Fibroblast of mammary gland (primary cell): ENCODE data around the gene EEF2KMT.
"Not testable (repeated sequence)": the region's sequence is repeated elsewhere in the genome, so short reads cannot be mapped to it uniquely, and the experiment has no call there.

ENCODE experiments used
- DNase-seq: peaks from one replicate; pipeline ENCODE4 v3.0.0-alpha.2; 2010; ENCODE audit warnings: low read depth
- H3K4me3 ChIP-seq: 2 replicates; pipeline ENCODE4 v1.5.1; 2011; ENCODE audit warnings: low read depth, mild to moderate bottlenecking, low read length, moderate library complexity; ENCODE audit not compliant: control insufficient read depth
- TF ChIP-seq, protein P1 (sequence below): conservative IDR thresholded peaks from 2 replicates; pipeline ENCODE4 v1.5.1; 2011; ENCODE audit warnings: low read depth, low read length, inconsistent platforms; ENCODE audit not compliant: control insufficient read depth, insufficient read depth

Gene EEF2KMT

DNA sequence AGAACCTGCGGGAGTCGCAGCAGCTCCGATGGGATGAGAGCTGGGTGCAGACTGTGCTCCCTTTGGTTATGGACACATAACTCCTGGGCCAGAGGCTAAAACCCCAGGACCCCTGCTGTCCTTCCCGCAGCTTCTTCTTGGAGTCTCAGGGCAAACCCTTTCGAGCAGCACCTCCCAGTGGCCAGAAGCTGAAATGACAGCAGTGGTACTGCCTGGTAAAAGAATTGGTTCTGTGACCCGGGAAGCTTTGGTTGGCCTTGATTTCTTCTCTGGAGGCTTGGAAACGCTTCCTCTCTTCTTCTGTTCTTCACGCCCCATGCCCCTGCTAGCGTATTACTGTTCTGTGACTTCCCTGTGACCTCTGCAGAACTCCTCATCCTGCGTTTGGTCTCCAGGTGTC is 12.8 kb downstream of the EEF2KMT start:
- DNase-seq: peak; percentile 61
- TF ChIP-seq, protein P1, sequence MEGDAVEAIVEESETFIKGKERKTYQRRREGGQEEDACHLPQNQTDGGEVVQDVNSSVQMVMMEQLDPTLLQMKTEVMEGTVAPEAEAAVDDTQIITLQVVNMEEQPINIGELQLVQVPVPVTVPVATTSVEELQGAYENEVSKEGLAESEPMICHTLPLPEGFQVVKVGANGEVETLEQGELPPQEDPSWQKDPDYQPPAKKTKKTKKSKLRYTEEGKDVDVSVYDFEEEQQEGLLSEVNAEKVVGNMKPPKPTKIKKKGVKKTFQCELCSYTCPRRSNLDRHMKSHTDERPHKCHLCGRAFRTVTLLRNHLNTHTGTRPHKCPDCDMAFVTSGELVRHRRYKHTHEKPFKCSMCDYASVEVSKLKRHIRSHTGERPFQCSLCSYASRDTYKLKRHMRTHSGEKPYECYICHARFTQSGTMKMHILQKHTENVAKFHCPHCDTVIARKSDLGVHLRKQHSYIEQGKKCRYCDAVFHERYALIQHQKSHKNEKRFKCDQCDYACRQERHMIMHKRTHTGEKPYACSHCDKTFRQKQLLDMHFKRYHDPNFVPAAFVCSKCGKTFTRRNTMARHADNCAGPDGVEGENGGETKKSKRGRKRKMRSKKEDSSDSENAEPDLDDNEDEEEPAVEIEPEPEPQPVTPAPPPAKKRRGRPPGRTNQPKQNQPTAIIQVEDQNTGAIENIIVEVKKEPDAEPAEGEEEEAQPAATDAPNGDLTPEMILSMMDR: peak; percentile 60
- H3K4me3 ChIP-seq: not testable (repeated sequence)

DNA sequence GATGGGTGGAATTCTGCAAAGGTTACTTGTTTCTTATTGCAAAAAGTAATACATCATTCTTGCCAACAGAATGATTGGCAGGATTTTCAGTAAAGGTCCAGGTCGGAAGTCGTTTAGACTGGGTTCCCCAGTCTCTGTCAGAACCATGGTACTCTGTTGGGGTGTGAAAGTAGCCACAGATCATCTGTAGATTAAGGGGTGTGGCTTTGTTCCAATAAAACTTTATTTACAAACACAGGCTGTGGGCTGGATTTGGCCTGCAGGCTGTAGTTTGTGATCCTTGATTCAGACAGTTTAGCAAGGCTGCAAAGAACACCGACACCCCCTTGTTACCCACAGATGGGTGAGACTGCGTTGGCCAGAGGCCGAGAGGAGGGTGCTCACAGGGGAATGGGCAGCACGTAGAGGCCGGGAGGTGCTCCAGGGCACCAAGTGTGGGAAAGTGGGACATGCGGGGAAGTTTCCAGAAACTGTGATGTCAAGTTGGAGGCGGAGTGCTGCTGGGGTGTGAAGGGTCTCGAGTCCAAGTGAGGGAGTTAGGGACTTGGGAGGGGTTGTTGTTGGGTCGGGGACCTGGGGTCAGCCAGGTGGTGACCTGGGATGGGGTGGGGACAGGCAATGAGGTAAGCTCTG is 13.4 kb downstream of the EEF2KMT start:
- H3K4me3 ChIP-seq, DNase-seq: not testable (repeated sequence)

DNA sequence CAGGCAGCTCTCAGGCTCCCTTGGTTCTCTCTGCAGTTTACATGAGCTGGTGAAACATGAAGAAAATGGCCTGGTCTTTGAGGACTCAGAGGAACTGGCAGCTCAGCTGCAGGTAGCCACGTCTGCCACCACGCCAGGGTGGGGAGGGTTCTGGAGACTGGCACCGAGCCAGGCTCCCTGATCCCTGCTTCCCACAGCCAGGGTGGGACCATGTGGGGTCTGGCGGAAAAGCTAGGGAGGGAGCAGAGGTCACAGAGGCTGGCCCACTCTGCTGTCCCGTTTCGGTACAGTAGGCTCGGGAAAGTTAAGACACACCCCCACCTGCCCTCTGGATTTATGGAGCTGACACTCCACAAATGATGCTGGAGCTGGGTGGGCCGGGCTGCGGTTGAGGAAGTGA is 13.9 kb downstream of the EEF2KMT start:
- not testable (repeated sequence) for H3K4me3 ChIP-seq, DNase-seq

DNA sequence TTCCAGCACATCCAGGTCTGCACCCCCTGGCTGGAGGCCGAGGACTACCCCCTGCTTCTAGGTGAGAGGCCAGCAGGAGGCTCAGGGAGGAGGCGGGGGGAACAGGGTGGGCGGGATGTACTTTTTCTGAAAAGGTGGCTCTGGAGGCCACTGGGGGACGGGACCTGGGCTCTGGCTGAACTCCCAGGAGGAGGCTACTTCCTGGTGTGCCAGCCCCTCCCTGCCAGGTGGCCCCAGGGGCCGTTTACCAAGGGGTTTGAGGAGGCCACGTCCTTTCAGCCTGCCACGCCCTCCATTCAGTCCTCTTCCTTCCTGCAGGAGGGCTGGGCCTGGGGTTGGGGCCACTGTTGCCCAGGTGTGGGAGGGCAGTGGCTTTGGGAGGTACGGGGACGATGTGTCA is 16.6 kb downstream of the EEF2KMT start:
- DNase-seq, H3K4me3 ChIP-seq: not testable (repeated sequence)

DNA sequence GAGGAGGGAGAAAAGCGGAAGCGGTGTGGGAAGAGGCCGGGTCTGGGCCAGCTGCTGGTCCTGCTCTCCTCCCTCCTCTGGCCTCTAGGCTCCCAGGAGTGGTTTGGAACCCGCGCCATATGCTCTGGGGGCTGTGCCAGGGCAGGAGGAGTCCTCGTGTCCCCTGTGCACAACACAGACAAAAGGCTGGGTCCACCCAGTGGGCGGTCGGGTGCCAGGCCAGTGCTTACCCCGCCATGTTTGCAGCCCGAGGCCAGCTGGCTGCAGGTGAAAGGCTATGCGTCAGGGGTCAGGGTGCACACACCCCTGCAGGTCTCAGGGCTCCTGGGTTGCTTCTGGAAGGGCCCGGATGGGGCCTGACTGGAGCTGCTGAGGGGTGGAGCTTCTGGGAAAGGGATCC is 17.1 kb downstream of the EEF2KMT start:
- not testable (repeated sequence) for DNase-seq, H3K4me3 ChIP-seq

DNA sequence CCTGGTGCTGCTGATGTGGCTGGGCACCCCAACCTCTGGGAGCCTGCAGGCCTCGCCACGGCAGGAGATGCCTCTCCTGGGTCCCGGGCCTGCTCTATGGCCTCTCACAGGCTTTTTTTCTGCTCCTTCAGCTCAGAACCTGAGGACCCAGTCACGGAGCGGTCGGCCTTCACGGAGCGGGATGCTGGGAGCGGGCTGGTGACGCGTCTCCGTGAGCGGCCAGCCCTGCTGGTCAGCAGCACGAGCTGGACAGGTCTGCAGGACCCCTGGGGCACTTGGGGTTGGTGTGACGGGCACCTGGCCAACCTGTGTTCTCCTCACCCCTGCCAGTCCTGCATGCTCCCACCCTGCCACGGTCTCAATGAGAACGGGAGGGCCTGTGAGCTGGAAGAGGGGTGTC is 19.0 kb downstream of the EEF2KMT start:
- H3K4me3 ChIP-seq: no peak overlapping the region
- TF ChIP-seq, protein P1: no peak
- DNase-seq: no peak

DNA sequence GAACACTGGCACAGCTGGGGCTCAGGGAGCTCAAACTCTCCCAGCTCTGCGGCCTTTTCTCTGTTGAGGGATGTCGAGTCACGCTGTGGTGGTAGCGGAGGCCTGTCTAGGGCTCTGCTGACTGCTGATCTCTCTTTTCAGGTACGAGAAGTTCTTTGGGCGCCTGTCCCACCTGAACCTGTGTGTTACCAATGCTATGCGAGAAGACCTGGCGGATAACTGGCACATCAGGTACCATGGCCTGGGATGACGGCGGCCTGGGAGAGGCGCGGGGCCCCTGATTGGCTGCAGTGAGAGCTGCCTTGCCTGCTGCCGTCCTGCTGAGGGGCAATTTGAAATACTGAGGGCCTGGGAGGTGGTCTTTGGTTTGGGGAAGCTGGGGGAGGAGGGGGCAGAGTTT is 20.3 kb downstream of the EEF2KMT start:
- H3K4me3 ChIP-seq: no peak overlapping the region
- TF ChIP-seq, protein P1: no peak
- no peak for DNase-seq

DNA sequence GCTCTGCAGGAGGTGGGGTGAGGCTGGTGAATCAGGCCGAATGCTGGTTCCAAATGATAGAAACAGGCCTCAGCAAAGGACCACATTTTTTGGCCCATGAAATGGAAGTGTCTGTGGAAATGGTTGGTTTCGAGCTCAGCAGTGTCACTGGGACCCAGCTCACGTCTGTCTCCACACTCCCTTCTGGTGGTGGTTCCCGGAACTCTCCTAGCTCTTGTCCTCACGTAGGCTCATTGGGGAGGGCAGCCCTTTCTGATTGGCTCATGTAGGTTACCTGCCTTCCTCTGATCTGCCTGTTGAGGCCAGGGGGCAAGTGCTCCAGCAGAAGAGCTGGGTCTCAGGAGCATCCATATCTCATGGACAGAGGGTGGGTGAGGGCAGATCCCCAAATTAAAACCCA is 22.0 kb downstream of the EEF2KMT start:
- DNase-seq: no peak
- TF ChIP-seq, protein P1: no peak
- no peak overlapping the region for H3K4me3 ChIP-seq

DNA sequence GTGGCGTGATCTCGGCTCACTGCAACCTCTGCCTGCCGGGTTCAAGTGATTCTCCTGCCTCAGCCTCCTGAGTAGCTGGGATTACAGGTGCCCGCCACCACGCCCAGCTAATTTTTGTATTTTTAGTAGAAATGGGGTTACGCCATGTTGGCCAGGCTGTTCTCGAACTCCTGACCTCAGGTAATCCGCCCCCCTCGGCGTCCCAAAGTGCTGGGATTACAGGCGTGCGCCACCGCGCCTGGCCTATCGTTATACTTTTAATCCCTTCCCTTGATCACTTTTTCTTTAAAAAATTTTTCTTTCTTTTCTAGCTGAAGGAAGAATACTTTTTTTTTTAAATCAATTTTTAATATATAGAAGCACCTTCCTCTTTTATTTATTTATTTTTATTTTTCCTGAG is 23.8 kb downstream of the EEF2KMT start:
- not testable (repeated sequence) for H3K4me3 ChIP-seq, DNase-seq

DNA sequence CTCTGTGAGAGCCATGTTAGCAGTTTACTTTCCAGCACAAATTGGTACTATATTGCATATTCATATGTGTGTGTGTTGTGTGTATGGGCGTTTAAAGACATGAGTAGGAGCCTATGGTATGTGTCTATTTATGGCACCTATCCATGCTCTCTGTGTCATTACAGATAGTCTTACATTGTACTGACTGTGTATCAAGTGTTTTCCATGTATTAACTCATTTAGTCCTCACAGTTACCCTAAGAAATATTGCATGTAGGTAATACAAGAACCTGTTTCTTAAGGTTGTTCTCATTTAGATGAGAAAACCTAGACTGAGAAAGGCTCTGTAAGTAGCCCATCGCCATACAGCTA is 24.3 kb downstream of the EEF2KMT start:
- peak; percentile 52 for DNase-seq
- TF ChIP-seq, protein P1: no peak
- no peak overlapping the region for H3K4me3 ChIP-seq
